ENCODE measurements around the gene DNAH10.

DNA sequence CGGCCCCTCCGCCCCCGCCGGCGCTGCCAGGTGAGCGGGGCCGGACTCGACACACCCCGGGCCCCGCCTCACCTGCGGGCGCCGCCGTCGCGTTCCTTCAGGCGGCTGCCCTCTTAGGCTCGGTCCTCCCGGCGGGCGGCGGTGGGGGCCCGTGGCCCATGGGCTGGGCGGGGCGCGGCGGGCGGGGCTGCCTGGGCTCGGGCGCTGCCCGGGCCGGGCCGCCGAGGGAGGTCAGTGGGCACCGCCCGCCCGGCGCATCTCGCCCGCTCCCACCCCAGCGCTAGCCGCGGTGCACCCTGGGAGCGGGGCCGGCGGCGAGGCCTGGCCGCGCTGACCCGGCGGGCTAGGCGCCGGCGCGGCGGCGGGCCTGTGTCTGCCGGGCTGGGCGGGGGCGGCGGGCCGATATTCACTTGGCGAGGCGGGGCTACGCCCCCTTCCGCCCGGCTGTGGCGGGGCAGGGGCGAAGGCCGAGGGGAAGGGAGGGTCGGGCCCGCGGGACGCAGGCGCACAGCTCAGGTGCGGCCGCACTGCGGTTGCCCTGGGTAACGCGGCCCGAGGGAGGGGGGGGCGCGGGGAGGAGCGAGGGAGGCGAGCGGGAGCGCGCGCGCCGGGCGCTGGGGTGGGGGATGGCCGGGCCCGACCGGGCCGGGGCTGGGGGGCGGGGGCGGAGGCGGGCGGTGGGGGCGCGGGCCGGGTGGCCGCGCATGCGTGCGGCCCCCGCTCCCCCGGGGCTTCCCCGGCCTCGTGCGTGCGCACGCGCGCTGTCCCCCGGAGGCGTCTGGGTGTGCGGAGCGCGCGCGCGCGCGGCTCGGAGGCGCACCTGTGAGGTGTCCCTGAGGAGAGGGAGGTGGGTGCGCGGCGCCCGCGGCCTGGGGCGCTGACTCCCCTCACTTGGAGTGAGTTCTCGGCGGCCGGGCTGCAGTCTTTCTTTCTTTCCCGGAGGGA lies 210.6 kb downstream of the DNAH10 start, which contains the start of the genes CCDC92 and ZNF664:
- TF ChIP-seq, protein P1, sequence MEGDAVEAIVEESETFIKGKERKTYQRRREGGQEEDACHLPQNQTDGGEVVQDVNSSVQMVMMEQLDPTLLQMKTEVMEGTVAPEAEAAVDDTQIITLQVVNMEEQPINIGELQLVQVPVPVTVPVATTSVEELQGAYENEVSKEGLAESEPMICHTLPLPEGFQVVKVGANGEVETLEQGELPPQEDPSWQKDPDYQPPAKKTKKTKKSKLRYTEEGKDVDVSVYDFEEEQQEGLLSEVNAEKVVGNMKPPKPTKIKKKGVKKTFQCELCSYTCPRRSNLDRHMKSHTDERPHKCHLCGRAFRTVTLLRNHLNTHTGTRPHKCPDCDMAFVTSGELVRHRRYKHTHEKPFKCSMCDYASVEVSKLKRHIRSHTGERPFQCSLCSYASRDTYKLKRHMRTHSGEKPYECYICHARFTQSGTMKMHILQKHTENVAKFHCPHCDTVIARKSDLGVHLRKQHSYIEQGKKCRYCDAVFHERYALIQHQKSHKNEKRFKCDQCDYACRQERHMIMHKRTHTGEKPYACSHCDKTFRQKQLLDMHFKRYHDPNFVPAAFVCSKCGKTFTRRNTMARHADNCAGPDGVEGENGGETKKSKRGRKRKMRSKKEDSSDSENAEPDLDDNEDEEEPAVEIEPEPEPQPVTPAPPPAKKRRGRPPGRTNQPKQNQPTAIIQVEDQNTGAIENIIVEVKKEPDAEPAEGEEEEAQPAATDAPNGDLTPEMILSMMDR (CRISPR knock-in tag; IDR thresholded peaks at IDR 0.05): peak; percentile 67
- no peak for TF ChIP-seq FOXK1 (CRISPR knock-in tag; IDR thresholded peaks at IDR 0.05; ENCODE audit: borderline replicate concordance, low read depth)
- peak; percentile 74 for TF ChIP-seq RFX1 (IDR thresholded peaks at IDR 0.05)
- TF ChIP-seq RELA (CRISPR knock-in tag; IDR thresholded peaks at IDR 0.05): no peak
- no peak for TF ChIP-seq SMC3 (IDR thresholded peaks at IDR 0.05; ENCODE audit: low read length)
- TF ChIP-seq ZNF24 (IDR thresholded peaks at IDR 0.05): no peak
- no peak for TF ChIP-seq TCF7 (IDR thresholded peaks at IDR 0.05; ENCODE audit: low read depth)
- TF ChIP-seq DPF2 (CRISPR knock-in tag; IDR thresholded peaks at IDR 0.05; ENCODE audit: borderline replicate concordance, low read depth): no peak
- peak; percentile 86; the same call in 2 of the 3 replicates for TF ChIP-seq MXI1 (IDR thresholded peaks at IDR 0.05; ENCODE audit: borderline replicate concordance, low read depth, low read length)
- TF ChIP-seq BCL6 (CRISPR knock-in tag; IDR thresholded peaks at IDR 0.05): no peak
- TF ChIP-seq, protein P2, sequence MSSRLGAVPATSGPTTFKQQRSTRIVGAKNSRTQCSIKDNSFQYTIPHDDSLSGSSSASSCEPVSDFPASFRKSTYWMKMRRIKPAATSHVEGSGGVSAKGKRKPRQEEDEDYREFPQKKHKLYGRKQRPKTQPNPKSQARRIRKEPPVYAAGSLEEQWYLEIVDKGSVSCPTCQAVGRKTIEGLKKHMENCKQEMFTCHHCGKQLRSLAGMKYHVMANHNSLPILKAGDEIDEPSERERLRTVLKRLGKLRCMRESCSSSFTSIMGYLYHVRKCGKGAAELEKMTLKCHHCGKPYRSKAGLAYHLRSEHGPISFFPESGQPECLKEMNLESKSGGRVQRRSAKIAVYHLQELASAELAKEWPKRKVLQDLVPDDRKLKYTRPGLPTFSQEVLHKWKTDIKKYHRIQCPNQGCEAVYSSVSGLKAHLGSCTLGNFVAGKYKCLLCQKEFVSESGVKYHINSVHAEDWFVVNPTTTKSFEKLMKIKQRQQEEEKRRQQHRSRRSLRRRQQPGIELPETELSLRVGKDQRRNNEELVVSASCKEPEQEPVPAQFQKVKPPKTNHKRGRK (CRISPR knock-in tag; IDR thresholded peaks at IDR 0.05): no peak
